IPS-20b (cell line): ENCODE results near the gene TENM4.
"Not testable (repeated sequence)": the region's sequence is repeated elsewhere in the genome, so short reads cannot be mapped to it uniquely, and the experiment has no call there.

Experiments used
- H3K27ac ChIP-seq: one replicate; pipeline ENCODE4 v1.5.1; 2013; ENCODE audit warnings: low read length
- H3K27me3 ChIP-seq: 2 replicates; pipeline ENCODE4 v1.6.1; 2013; ENCODE audit warnings: mild to moderate bottlenecking, low read length, inconsistent platforms; ENCODE audit not compliant: insufficient read depth
- H3K36me3 ChIP-seq: 2 replicates; pipeline ENCODE4 v1.6.1; 2013; ENCODE audit warnings: low read depth, mild to moderate bottlenecking, inconsistent platforms, low read length, moderate library complexity; ENCODE audit not compliant: insufficient read depth
- H3K4me1 ChIP-seq: 2 replicates; pipeline ENCODE4 v1.6.1; 2013; ENCODE audit warnings: mild to moderate bottlenecking, control low read depth, inconsistent platforms, low read length, moderate library complexity; ENCODE audit not compliant: insufficient read depth
- H3K4me3 ChIP-seq: 2 replicates; pipeline ENCODE4 v1.5.1; 2013; ENCODE audit warnings: mild to moderate bottlenecking, low read length, inconsistent platforms
- H3K9ac ChIP-seq: 2 replicates; pipeline ENCODE4 v1.6.1; 2013; ENCODE audit warnings: low read depth, mild to moderate bottlenecking, inconsistent platforms, low read length, moderate library complexity
- H3K9me3 ChIP-seq: 2 replicates; pipeline ENCODE4 v1.6.1; 2013; ENCODE audit warnings: mild to moderate bottlenecking, low read depth, low read length, inconsistent platforms; ENCODE audit not compliant: insufficient read depth

The TENM4 gene

GRCh38 chr11:78985663-78986062 is 455.2 kb downstream of the TENM4 start:
- Histone ChIP-seq H3K27ac (no peak overlapping the region), H3K4me1 (no peaks in the 10 kb centered on the region), H3K4me3 (no peak overlapping the region), H3K9me3 (no peaks in the 10 kb centered on the region), H3K36me3 (no peaks in the 10 kb centered on the region), H3K27me3 (no peaks in the 10 kb centered on the region), H3K9ac (no peak overlapping the region)

GRCh38 chr11:78982473-78982872 is 458.4 kb downstream of the TENM4 start:
- Histone ChIP-seq H3K4me3 (no peak overlapping the region), H3K36me3 (no peaks in the 10 kb centered on the region), H3K9me3 (no peaks in the 10 kb centered on the region), H3K27me3 (no peaks in the 10 kb centered on the region), H3K4me1 (no peaks in the 10 kb centered on the region), H3K27ac (no peak overlapping the region), H3K9ac (no peak overlapping the region)

GRCh38 chr11:78981153-78981552 is 459.7 kb downstream of the TENM4 start:
- Histone ChIP-seq H3K27ac (no peak overlapping the region), H3K27me3 (no peaks in the 10 kb centered on the region), H3K4me3 (no peak overlapping the region), H3K9ac (no peak overlapping the region), H3K9me3 (no peaks in the 10 kb centered on the region), H3K4me1 (no peaks in the 10 kb centered on the region), H3K36me3 (no peaks in the 10 kb centered on the region)

GRCh38 chr11:78978831-78979230 is 462.0 kb downstream of the TENM4 start:
- no peak overlapping the region for H3K27ac ChIP-seq
- H3K27me3 ChIP-seq = no peaks in the 10 kb centered on the region
- no peaks in the 10 kb centered on the region for H3K9me3 ChIP-seq
- no peak overlapping the region for H3K4me3 ChIP-seq
- H3K36me3 ChIP-seq = no peaks in the 10 kb centered on the region
- peaks cover 5% of the 10 kb centered on the region; the same call in 1 of the 2 replicates for H3K4me1 ChIP-seq
- H3K9ac ChIP-seq = no peak overlapping the region

- H3K27me3 ChIP-seq, H3K27ac ChIP-seq, H3K9ac ChIP-seq, H3K9me3 ChIP-seq, H3K4me1 ChIP-seq, H3K4me3 ChIP-seq, H3K36me3 ChIP-seq: not testable (repeated sequence)
Observed at GRCh38 chr11:78977848-78978247, 463.0 kb downstream of the TENM4 start.

- H3K36me3 ChIP-seq = no peaks in the 10 kb centered on the region
- H3K4me3 ChIP-seq = no peak overlapping the region
Observed at GRCh38 chr11:78977009-78977408, 463.8 kb downstream of the TENM4 start.

GRCh38 chr11:78975081-78975480 is 465.7 kb downstream of the TENM4 start:
- Histone ChIP-seq H3K27ac (no peak overlapping the region), H3K9ac (no peak overlapping the region), H3K9me3 (no peaks in the 10 kb centered on the region), H3K36me3 (no peaks in the 10 kb centered on the region), H3K27me3 (no peaks in the 10 kb centered on the region), H3K4me1 (peaks cover 9% of the 10 kb centered on the region; the same call in 1 of the 2 replicates), H3K4me3 (no peak overlapping the region)

More at GRCh38 chr11:78977009-78977408, 463.8 kb downstream of the TENM4 start:
- Histone ChIP-seq H3K9me3 (no peaks in the 10 kb centered on the region), H3K27ac (no peak overlapping the region), H3K27me3 (no peaks in the 10 kb centered on the region), H3K4me1 (peaks cover 9% of the 10 kb centered on the region; the same call in 1 of the 2 replicates), H3K9ac (no peak overlapping the region)

- Histone ChIP-seq H3K4me3 (no peak overlapping the region), H3K9me3 (no peaks in the 10 kb centered on the region), H3K9ac (no peak overlapping the region)
Observed at GRCh38 chr11:78973876-78974275, 467.0 kb downstream of the TENM4 start.

GRCh38 chr11:78972590-78972989 is 468.2 kb downstream of the TENM4 start:
- Histone ChIP-seq H3K36me3 (no peaks in the 10 kb centered on the region), H3K27ac (no peak overlapping the region), H3K9ac (no peak overlapping the region), H3K4me1 (peaks cover 9% of the 10 kb centered on the region; the same call in 1 of the 2 replicates), H3K4me3 (no peak overlapping the region; the same call in 1 of the 2 replicates), H3K27me3 (no peaks in the 10 kb centered on the region), H3K9me3 (no peaks in the 10 kb centered on the region)

More at GRCh38 chr11:78973876-78974275, 467.0 kb downstream of the TENM4 start:
- H3K4me1 ChIP-seq = peaks cover 9% of the 10 kb centered on the region; the same call in 1 of the 2 replicates
- H3K27me3 ChIP-seq = no peaks in the 10 kb centered on the region
- H3K36me3 ChIP-seq = no peaks in the 10 kb centered on the region
- H3K27ac ChIP-seq = no peak overlapping the region

- no peaks in the 10 kb centered on the region for H3K36me3 ChIP-seq
- H3K27ac ChIP-seq = no peak overlapping the region
- peaks cover 9% of the 10 kb centered on the region; the same call in 1 of the 2 replicates for H3K4me1 ChIP-seq
- no peak overlapping the region for H3K9ac ChIP-seq
- no peaks in the 10 kb centered on the region for H3K27me3 ChIP-seq
- no peak overlapping the region for H3K4me3 ChIP-seq
- no peaks in the 10 kb centered on the region for H3K9me3 ChIP-seq
Observed at GRCh38 chr11:78972177-78972576, 468.7 kb downstream of the TENM4 start.

GRCh38 chr11:78967811-78968210 is 473.0 kb downstream of the TENM4 start:
- H3K36me3 ChIP-seq = no peaks in the 10 kb centered on the region
- peaks cover 7% of the 10 kb centered on the region for H3K27me3 ChIP-seq
- no peaks in the 10 kb centered on the region for H3K4me1 ChIP-seq

GRCh38 chr11:78965432-78965831 is 475.4 kb downstream of the TENM4 start:
- no peak overlapping the region for H3K4me3 ChIP-seq
- no peaks in the 10 kb centered on the region for H3K9me3 ChIP-seq
- no peak overlapping the region for H3K9ac ChIP-seq
- H3K27ac ChIP-seq = no peak overlapping the region
- H3K4me1 ChIP-seq = peaks cover 6% of the 10 kb centered on the region; the same call in 1 of the 2 replicates
- no peaks in the 10 kb centered on the region for H3K36me3 ChIP-seq
- peaks cover 14% of the 10 kb centered on the region for H3K27me3 ChIP-seq

More at GRCh38 chr11:78967811-78968210, 473.0 kb downstream of the TENM4 start:
- Histone ChIP-seq H3K9me3 (no peaks in the 10 kb centered on the region), H3K9ac (no peak overlapping the region), H3K27ac (no peak overlapping the region), H3K4me3 (no peak overlapping the region)
